ENCODE data around the gene SLC30A2.

The SLC30A2 gene

DNA sequence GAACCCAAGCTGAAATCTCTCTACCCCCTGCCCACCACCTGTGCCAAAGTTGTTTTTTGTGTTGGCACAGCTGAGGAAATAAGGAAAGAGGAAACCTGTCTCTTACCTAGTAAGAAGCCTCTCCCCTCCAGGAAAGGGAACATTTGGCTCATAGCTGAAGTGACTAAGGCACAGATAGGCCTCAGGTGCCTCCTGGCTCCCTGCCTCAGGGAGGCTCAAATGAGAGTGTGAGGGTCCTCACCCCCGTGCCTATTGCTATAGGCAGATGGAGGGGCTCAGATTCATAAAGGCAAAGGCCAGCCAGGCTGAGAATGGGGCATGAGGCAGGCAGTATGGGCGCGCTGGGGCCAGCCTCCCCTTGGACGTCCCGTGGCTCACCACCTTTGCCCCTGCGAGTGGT lies 7.4 kb downstream of the SLC30A2 start:
- DNase-seq, result no peak

DNA sequence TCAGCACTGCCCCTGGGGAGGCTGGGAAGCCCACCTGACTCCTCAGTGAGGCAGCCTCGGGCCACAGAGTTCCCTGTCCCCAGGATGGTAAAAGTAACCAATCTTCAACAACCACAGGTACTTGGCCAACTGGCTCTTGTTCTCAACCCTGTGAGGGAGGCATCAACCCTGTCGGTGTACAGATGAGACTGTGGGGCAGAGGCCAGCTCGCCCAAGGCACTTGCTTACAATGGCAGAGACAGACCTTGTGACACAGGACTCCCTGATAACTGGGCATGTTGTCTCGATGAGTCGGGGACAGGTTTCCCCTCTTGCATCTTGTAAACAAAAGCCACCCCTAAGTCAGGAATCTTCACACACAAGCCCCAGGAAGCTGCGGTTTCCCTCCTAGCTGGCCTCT lies 8.0 kb downstream of the SLC30A2 start:
- no peak for DNase-seq

DNA sequence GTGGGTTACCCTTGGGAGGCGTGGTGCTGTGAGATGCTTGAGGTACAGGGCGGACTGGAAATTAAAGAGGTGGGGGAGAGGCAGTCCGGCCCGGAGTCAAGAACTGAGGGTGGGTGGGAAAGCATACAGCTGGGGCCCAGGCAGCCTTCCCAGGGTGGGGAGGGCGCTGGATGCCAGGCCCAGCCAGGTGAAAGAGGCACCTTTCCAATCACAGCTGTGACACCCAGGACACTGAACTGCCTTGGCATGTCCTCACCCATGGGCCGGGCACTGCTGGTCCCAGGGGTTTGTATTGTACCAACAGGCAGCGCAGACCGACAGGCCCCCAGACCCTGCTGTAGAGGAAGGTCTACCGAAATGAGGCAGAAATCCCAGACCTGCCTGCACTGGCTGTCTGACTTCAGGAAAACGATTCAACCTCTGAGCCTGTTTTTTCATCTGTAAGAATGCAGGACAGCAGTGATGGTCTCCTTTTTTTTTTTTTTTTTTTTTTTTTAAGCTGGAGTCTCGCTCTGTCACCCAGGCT lies 9.1 kb downstream of the SLC30A2 start:
- no peak for DNase-seq

DNA sequence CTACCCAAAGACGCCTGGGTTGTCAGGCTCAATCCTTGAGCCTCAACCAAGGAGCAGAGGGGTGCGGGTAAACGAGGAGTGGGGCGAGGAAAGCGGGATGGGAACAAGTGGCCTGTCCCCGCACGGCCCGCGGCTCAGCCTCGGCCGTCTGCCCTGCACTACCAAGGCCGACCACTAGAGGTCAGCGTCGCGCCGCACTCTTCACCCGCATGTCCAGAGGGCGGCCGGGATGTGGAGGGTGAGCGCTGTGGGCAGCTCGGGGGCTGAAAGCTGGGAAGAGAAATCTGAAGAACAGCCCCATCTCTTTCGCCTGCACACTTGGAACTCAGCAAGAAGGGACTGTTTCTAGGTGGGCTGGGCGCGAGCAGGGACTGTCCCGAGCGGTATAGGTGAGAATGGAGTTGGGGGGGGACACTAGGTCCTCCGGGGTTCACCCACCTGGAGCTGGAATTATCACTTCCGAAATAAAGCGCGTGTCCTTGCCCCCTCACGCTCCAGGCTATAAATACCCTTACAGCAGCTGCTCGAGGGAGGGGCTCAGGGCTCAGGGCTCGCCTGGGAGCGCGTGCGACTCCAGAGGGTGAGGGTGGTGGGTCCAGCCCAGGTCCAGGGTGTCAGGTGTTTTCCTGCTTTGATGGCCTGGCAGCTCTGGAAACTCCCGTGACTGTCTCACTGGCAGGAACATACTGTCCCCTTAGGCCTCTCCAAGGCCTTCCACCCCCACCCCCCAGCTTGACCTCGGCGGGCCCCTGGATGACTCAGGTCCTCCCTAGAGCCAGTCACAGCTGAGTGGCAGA lies 9.8 kb downstream of the SLC30A2 start:
- peak; percentile 72 to 76 for DNase-seq

DNA sequence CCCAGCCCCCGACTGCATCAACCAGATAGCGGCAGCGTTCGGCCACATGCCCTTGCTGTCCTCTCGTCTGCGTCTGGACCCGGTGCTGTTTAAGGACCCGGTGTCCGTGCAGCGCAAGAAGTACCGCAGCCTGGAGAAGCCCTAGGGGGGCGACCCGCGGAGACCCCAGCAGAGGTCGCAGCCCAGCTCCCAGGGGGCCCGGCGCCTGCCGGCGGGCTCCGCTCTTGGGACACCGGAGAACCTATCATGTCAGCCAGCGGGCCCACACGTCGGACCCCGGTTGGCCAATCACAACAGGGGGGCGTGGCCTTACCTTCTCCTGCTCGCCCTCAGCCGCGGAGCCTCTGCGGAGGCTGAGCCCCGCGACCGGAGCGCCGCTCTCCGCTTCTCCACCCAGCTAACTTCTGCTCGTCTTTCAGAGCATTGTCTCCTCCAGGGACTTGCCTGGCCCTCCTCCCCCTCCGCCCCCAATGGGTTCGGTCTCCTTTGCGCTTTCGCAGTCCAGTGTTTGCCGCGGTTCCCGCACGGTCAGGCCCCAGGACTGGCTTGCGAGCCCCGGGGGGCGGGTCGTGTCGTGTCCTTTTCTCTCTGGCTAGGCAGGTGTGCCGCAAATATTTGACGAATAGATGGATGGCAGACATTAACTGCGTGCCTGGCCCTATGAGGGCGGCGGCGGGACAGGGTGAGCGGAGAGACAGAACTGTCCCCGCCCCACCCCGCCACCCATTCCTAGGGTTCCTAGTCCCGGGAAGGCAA lies 10.5 kb downstream of the SLC30A2 start:
- DNase-seq, result peak; percentile 93 to 94

DNA sequence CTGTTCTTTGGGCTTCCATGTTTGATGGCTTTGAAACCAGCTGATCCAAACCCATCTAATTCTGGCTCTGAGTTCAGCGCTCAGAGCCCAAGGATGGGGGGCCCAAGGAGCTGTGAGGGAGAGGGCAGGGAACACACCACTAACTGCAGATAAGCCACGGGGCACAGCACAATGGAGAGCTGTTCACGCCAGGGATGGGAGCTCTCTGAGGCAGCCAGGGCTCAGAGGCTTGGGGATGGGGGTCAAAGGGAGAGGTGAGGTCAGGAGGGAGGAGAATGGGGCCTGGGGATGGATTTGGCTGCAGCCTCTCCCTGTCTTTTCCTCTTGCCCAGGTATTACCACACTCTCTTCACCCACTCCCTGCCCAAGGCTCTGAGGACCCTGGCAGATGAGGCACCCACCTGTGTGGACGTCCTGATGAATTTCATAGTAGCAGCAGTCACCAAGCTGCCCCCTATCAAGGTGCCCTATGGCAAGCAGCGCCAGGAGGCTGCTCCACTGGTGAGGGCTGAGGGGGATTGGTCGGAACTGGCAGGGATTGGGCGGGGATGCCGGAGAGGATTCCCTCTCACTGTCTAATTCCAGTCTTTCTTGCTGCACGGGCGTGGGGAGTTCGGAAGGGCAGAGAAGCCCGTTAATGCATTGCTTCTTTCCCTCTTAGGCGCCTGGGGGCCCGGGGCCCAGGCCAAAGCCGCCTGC lies 11.3 kb downstream of the SLC30A2 start:
- DNase-seq, result no peak

DNA sequence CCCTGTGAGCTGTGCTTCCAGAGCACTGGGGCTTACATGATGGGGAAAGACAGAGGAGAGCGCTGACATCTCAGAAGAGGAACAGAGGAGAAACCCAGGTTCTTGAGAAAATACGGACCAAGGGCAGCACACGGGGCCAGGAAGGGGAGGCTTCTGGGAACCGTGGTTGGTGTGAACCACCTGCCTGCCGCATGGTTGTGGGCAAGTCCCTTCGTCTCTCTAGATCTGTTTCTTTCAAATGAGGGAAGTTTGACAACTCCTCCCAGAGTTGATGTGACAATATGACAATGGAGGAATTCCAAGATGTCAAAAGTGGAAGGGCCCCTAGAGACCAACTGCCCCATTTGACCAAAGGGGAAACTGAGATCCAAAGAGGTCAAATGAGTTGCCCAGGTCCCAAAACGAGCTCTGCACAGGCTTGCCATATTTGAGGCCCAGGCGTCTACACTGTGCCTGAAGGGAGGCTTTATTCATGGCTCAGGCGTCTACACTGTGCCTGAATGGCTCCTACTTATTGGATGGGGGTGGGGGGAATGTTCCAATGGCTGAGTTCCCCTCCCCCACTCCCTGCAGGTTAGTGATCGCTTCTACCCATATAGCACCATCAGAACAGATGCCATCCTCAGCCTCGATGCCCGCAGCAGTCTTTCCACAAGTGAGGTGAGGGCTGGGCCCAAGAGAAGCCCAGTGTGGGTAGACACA lies 13.1 kb downstream of the SLC30A2 start:
- DNase-seq, result no peak

DNA sequence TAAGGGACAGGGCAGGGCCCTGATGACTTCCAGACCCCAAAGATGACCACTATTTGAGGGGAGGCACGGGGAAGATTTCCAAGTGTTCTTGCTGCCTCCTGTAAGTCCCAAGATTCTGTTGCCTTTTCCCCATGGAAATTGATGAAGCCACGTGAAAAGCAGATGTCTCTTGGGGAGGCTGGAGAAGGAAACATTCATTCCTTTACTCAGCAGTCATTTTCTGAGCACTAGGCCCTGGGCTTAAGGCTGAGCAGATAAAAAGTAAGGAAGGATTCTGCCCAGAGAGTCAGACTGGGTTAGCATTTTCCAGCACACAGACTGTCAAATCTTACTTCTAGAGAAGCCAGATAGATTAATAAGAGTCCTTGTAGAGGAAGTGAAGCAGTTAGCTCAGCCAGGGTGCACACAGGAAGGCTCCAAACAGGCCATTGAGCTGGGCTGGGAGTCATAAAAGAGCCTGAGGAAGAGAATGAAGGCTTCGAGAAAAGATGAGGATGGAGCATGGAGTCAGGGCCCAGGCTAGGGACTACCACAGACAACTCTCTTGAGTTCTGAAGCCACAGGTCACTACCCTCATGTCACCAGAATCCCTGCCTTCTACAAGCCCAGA lies 14.2 kb downstream of the SLC30A2 start:
- no peak for DNase-seq

DNA sequence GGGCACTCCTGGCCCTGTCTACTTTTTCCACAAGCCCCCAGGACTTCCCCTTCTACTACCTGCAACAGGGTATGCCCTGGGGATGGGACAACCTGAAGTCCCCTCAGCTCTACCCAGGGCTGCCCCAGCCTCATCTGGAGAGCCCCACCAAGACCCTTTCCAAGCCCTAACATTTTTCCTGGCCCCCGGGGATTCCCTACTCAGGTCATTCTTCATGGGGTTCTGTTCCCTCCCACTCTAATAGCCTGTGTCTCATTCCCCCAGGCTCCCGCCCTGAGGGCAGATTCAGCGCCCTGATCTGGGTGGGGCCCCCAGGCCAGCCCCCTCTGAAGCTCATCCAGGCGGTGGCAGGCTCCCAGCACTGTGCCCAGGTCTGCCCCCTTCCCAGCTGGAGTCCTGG lies 14.7 kb downstream of the SLC30A2 start:
- DNase-seq, result no peak

DNA sequence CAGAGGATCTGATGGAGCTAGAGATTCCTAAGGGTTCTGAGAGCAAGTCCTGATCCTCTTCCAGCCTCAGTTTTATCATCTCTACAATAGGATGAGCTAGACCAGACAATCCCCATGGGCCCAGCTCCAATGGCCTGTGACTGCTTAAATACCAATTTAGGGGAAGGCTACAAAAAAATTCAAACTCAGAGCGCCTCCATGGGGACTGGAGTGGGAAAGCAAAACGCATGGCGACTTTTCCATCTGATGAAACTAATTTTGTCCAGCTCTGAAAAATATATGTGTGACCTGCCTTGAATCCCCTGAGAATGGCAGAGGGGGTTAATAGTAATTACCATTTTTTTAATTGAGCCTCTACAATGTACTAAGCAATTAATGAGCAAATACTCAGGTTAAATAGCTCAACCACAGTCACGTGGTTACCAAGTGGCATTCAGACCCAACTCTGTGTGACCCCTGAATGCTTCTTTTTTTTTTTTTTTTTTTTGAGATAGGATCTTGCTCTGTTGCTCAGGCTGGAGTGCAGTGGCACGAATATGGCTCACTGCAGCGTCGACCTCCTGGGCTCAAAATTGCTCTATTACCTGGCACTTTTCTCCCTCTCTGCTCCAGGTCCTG lies 15.9 kb downstream of the SLC30A2 start:
- DNase-seq, result no peak

DNA sequence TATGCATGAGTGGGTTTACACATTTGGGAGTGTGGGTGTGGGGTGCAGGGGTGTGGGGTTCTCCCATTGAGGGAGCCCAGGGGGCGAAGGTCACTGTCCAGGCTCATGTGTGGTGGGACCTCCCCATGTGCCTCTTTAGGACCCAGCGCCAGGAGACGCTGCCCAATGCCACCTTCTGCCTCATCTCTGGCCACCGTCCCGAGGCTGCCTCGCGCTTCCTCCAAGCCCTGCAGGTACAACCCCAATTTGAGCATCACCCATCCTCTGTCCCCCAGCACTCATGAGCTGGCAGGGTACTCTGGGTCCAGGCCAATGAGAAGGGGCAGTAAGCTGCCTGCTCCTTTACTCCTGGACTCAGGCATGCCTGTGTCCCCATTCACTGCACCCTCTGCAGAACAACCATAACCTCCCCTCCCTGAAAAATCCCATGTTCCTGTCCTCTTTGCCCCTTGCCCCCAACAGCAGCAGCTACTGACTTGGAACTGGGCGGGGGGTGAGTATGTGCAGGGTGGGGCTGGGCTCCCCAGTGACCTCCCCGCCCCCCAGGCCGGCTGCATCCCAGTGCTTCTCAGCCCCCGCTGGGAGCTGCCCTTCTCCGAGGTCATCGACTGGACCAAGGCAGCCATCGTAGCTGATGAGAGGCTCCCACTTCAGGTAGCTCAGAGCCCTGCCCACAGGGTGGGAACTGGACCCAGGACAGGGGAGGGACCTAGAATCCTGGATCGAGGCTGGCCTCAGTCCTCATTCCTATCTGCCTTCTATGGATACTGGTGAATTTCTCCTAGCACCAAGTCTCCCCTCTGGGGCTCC lies 16.7 kb downstream of the SLC30A2 start:
- DNase-seq, result no peak

DNA sequence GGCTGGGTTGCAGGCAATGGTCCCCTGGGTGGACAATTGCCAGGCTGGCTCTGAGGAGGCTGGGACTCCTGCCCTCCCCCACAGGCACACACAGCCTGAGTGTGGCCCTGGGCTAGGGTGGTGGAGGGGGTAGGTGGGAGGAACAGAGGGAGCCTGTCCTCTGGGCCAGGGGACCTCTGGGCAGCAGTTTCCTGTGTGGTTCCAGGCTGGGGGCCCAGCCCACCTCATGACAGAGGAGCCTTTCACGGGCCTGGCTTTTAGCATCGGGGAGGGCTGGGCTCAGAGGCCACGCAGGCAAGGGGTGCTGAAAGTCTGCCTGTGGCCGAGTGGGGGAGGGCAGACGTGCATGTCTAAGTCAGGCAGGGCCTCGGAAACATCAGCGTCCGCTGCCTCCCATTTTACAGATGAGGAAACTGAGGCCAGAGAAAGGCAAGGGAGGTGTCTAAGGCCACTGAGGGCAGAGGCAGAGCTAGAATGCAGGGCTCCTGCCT lies 17.4 kb downstream of the SLC30A2 start:
- DNase-seq, result no peak

DNA sequence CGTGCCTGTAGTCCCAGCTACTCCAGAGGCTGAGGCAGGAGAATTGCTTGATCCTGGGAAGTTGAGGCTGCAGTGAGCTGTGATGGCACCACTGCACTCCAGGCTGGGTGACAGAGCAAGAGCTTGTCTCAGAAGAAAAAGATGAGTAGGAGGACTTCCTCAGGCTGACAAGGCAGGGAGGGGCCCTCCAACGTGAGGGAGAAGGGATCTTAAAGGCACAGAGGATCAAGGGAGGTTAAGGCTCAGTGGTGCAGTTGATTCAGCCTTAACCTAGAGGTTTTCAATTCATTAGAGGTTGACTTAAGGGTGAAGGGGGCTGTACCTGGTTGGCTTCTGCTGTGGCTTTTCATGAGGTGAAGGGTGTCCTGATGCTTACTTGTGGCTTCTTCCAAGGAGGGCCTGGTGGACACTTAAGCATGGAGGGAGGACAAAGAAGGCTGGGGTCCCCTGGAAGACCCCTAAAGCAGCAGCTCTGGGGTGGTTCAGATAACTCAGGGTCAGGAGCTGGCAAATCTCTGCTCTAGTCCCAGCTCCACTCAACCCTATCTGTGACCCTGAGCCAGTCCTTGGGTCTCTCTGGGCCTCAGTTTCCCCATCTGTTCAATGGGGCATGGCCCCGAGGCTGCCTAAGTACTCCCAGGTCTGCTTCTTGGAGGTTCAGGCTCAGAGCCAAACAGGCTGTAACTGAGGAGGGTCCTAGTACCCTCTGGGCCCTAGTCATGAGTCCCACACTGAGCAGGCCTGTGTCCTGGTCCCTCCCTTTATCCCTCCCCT lies 18.0 kb downstream of the SLC30A2 start:
- DNase-seq, result no peak

DNA sequence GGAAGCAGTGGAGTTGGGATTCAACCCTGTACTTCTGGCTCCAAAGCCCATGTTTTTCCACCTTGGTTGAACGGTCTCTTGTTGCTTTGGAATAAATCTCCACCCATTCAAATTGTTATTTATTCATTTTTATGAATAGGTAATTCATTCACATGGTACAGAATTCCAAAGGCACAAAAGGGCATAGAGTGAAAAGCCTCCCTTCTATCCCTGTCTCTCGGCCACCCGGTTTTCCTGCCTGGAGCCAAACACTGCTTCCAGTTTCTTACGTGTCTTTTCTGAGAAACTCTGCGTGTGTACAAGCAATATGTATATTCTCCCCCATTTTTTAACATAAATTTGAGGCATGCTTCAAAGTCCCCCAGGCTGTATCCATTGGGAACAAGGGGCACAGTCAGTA lies 20.4 kb downstream of the SLC30A2 start:
- no peak for DNase-seq

DNA sequence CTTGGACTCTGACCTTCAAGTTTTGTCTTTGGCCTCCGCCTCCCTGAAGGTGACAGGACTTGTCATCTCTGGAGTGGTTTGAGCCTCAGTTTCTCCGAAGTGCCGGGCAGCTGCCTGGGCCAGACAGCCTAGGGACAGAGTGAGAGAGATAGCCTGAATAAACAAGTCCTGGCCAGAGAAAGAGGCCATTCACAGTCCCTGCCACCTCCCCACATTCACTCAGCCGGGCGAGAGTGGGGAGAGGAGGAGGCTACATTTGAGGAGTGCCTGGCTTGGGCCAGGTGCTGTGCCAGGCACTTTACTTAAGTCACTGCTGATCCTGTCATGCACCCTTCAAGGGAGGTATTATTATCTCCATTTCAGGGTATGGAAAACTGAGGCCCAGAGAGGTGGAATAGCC lies 20.9 kb downstream of the SLC30A2 start:
- DNase-seq, result no peak

DNA sequence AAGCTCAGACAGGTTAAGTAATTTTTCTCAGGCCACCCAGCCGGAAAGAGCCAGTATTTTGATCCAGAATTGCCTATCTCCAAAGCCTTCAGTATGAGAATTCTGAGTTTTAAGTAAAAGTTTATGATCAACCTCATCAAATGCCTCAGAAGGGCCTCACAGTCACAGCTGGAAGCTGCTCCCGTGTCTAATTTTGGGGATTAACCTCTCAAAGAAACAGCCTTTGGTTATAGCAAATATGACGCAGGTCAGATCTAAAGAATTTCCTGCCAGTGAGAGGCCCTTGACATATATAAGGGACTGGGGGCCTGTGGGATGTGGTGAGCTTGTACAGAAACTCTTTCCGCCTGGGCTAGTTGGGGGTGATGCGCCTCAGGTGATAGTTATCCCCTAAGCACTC lies 22.1 kb downstream of the SLC30A2 start:
- no peak for DNase-seq

DNA sequence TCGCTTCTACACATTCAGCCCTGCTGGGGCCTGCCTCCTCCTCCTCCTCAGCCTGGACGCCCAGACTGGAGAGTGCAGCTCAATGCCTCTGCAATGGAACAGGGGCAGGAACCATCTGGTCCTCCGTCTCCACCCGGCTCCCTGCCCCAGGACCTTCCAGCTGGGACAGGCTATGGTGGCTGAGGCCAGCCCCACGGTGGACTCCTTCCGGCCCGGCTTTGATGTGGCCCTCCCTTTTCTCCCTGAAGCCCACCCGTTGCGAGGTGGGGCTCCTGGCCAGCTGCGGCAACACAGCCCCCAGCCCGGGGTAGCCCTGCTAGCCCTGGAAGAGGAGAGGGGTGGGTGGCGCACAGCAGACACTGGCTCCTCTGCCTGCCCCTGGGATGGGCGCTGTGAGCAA lies 22.9 kb downstream of the SLC30A2 start:
- DNase-seq, result no peak

DNA sequence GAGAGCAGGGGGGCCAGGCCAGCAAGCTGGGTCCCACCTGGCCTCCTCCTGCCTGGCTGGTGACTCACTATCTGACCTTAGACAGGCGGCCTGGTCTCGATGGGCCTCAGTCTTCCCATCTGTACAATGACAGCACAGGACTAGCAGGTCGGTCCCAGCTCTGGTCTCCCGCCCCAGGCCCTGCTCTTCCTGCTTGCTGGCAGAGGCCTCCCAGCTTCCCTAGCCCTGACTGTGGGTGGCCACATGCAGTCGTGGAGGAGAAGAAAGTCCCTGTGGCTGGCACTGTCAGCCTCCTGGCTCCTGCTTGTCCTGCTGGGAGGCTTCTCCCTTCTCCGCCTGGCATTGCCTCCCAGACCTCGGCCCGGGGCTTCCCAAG lies 23.5 kb downstream of the SLC30A2 start:
- DNase-seq, result no peak

DNA sequence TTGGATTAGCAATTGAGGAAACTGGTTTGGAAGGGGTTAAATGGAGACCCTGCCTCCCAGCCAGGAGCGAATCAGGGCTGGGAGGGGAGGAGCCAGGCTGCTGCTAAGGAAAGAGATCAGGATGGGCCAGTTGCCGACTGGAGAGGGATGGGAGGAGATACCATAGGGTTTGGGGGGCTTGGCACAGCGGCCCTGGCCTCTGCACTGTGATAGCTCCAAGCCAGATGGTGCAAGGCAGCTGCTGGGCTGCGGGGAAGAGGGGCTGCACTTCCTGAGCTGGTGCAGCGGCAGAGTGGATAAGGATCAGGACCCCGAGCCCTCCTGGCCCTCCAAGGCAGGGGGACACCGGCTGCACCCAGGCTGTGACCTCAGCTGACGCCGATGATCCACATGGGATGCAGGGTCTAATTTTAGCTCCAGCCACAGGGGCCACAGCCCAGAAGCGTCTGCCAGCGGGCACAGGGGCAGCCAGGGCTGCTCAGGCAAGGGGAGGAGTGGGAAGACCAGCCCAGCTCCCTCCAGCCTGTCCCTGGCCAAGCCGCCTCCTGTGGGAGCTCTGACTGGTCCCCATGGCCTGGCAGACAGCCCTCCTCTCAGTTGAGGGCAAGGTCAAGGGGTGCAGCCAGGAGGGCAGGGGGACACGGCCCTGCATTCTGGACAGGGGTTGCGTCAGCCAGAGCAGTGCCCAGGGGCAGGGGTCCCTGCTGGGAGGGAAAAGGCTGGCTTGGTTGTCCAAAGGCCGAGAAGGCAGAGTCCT lies 24.1 kb downstream of the SLC30A2 start, which contains the start of gene EXTL1:
EXTL1 (plus strand) TSS at position 129 of the 757 bp plus-strand sequence. CDS start 872 bp downstream, outside the sequence.
- no peak for DNase-seq

Measured in CD4-positive, alpha-beta T cell treated with Interleukin-4 for 1 hour (primary cell).